Glutamatergic neuron (in vitro differentiated cells): ENCODE data around the gene PRSS12. TPM values are rescaled to one million over a fixed set of nuclear protein-coding genes. Genes with fewer than 3 reads are reported as not detected.

Experiments used
- DNase-seq: peaks from one replicate; pipeline ENCODE4 v3.0.0; 2022
- H3K27ac Mint-ChIP-seq: one replicate; pipeline ENCODE4 v1.8.0; 2020; ENCODE audit warnings: mild to moderate bottlenecking, mixed read lengths, inconsistent platforms; ENCODE audit not compliant: unreplicated experiment
- H3K27me3 Mint-ChIP-seq: one replicate; pipeline ENCODE4 v1.8.0; 2020; ENCODE audit warnings: mild to moderate bottlenecking, moderate library complexity, mixed read lengths, inconsistent platforms; ENCODE audit not compliant: unreplicated experiment
- H3K36me3 Mint-ChIP-seq: one replicate; pipeline ENCODE4 v1.8.0; 2020; ENCODE audit warnings: mild to moderate bottlenecking, mixed read lengths, inconsistent platforms; ENCODE audit not compliant: unreplicated experiment
- H3K4me1 Mint-ChIP-seq: one replicate; pipeline ENCODE4 v1.8.0; 2020; ENCODE audit warnings: mild to moderate bottlenecking, low read depth, mixed read lengths, inconsistent platforms; ENCODE audit not compliant: unreplicated experiment
- H3K4me3 Mint-ChIP-seq: one replicate; pipeline ENCODE4 v1.8.0; 2020; ENCODE audit warnings: mild to moderate bottlenecking, mixed read lengths, inconsistent platforms; ENCODE audit not compliant: unreplicated experiment
- H3K9me3 Mint-ChIP-seq: one replicate; pipeline ENCODE4 v1.8.0; 2020; ENCODE audit warnings: mild to moderate bottlenecking, moderate library complexity, mixed read lengths, inconsistent platforms; ENCODE audit not compliant: unreplicated experiment
- CTCF ChIP-seq: fragments of 200-600 bp; sonication (generic); IDR thresholded peaks from one replicate; pipeline ENCODE4 v1.5.0; 2021; ENCODE audit not compliant: partially characterized antibody, unreplicated experiment
- total RNA-seq: library from RNA; stranded (reverse); fragmentation: NEBNext Ultra II Directional; extraction: Animal tissue kit (Norgen Biotek cat#: 25700); gene quantifications from one replicate; pipeline ENCODE4 v1.2.1, GENCODE V29; 2021; ENCODE audit not compliant: unreplicated experiment

PRSS12 gene
- total RNA-seq, 1 donor from 2014 or later: 113 TPM

GRCh38 chr4:118260309-118260708 is 92.5 kb downstream of the PRSS12 start:
- DNase-seq: no peak
- Mint-ChIP-seq H3K27me3 (no peaks in the 10 kb centered on the region), H3K36me3 (no peaks in the 10 kb centered on the region), H3K27ac (no peak overlapping the region), H3K4me3 (no peak overlapping the region), H3K4me1 (no peaks in the 10 kb centered on the region), H3K9me3 (no peaks in the 10 kb centered on the region)
- no peak for TF ChIP-seq CTCF

GRCh38 chr4:118259111-118259510 is 93.7 kb downstream of the PRSS12 start:
- Mint-ChIP-seq H3K27ac (no peak overlapping the region), H3K36me3 (no peaks in the 10 kb centered on the region), H3K27me3 (no peaks in the 10 kb centered on the region), H3K4me1 (no peaks in the 10 kb centered on the region), H3K9me3 (no peaks in the 10 kb centered on the region), H3K4me3 (no peak overlapping the region)
- DNase-seq: no peak
- TF ChIP-seq CTCF: no peak

- no peak for DNase-seq
- H3K4me3 Mint-ChIP-seq: no peak overlapping the region
- H3K4me1 Mint-ChIP-seq: no peaks in the 10 kb centered on the region
Observed at GRCh38 chr4:118254368-118254767, 98.4 kb downstream of the PRSS12 start.

GRCh38 chr4:118249890-118250289 is 102.9 kb downstream of the PRSS12 start:
- Mint-ChIP-seq H3K27me3 (no peaks in the 10 kb centered on the region), H3K4me3 (no peak overlapping the region), H3K27ac (no peak overlapping the region), H3K4me1 (no peaks in the 10 kb centered on the region), H3K9me3 (no peaks in the 10 kb centered on the region), H3K36me3 (peaks cover 8% of the 10 kb centered on the region)
- TF ChIP-seq CTCF: no peak
- DNase-seq: no peak

More at GRCh38 chr4:118254368-118254767, 98.4 kb downstream of the PRSS12 start:
- Mint-ChIP-seq H3K27me3 (no peaks in the 10 kb centered on the region), H3K9me3 (no peaks in the 10 kb centered on the region), H3K36me3 (peaks cover 6% of the 10 kb centered on the region), H3K27ac (no peak overlapping the region)
- no peak for TF ChIP-seq CTCF

GRCh38 chr4:118237531-118237930 is 115.3 kb downstream of the PRSS12 start:
- DNase-seq: no peak
- no peak overlapping the region for H3K27ac Mint-ChIP-seq
- no peak overlapping the region for H3K4me3 Mint-ChIP-seq
- no peaks in the 10 kb centered on the region for H3K36me3 Mint-ChIP-seq
- no peaks in the 10 kb centered on the region for H3K4me1 Mint-ChIP-seq
- TF ChIP-seq CTCF: no peak
- H3K27me3 Mint-ChIP-seq: no peaks in the 10 kb centered on the region
- no peaks in the 10 kb centered on the region for H3K9me3 Mint-ChIP-seq
